HUES6 (cell line): ENCODE measurements around the gene SHD.
"Not testable (repeated sequence)": the region's sequence is repeated elsewhere in the genome, so short reads cannot be mapped to it uniquely, and the experiment has no call there.

Experiments used
- H3K27ac ChIP-seq: 2 replicates; pipeline ENCODE4 v1.7.0; 2013; ENCODE audit warnings: low read depth, mild to moderate bottlenecking, low read length, inconsistent platforms
- H3K27me3 ChIP-seq: 2 replicates; pipeline ENCODE4 v1.6.1; 2013; ENCODE audit warnings: low read length; ENCODE audit not compliant: control insufficient read depth, insufficient read depth
- H3K36me3 ChIP-seq: 2 replicates; pipeline ENCODE4 v1.6.1; 2013; ENCODE audit warnings: low read length; ENCODE audit not compliant: control insufficient read depth, insufficient read depth
- H3K4me1 ChIP-seq: 2 replicates; pipeline ENCODE4 v1.6.1; 2013; ENCODE audit warnings: low read length; ENCODE audit not compliant: control insufficient read depth, insufficient read depth
- H3K4me3 ChIP-seq: 2 replicates; pipeline ENCODE4 v1.5.1; 2013; ENCODE audit warnings: low read depth, low read length
- H3K9ac ChIP-seq: one replicate; pipeline ENCODE4 v1.6.1; 2013; ENCODE audit warnings: mild to moderate bottlenecking, low read length
- H3K9me3 ChIP-seq: 2 replicates; pipeline ENCODE4 v1.6.1; 2013; ENCODE audit warnings: low read depth, low read length; ENCODE audit not compliant: control insufficient read depth, insufficient read depth

Gene SHD

GRCh38 chr19:4320419-4320818 lies 41.4 kb downstream of the SHD start:
- Histone ChIP-seq H3K36me3 (peaks cover 34% of the 10 kb centered on the region), H3K9ac (no peak overlapping the region), H3K4me1 (no peaks in the 10 kb centered on the region), H3K9me3 (0 out of 2 replicates have a peak, but pooled peaks cover 5% of the 10 kb centered on the region), H3K4me3 (no peak overlapping the region), H3K27ac (no peak overlapping the region), H3K27me3 (no peaks in the 10 kb centered on the region)

GRCh38 chr19:4322942-4323665 lies 44.0 kb downstream of the SHD start:
- peaks cover 22% of the 10 kb centered on the region for H3K36me3 ChIP-seq
- H3K9ac ChIP-seq: no peak overlapping the region
- H3K4me1 ChIP-seq: 0 out of 2 replicates have a peak, but pooled peaks cover 3% of the 10 kb centered on the region
- H3K27me3 ChIP-seq: no peaks in the 10 kb centered on the region
- no peak overlapping the region for H3K4me3 ChIP-seq
- no peak overlapping the region for H3K27ac ChIP-seq
- H3K9me3 ChIP-seq: 0 out of 2 replicates have a peak, but pooled peaks cover 5% of the 10 kb centered on the region

- H3K9me3 ChIP-seq: 0 out of 2 replicates have a peak, but pooled peaks cover 5% of the 10 kb centered on the region
- H3K27ac ChIP-seq: no peak overlapping the region
- no peak overlapping the region for H3K9ac ChIP-seq
- H3K4me1 ChIP-seq: 0 out of 2 replicates have a peak, but pooled peaks cover 3% of the 10 kb centered on the region
- H3K36me3 ChIP-seq: peaks cover 16% of the 10 kb centered on the region
- H3K27me3 ChIP-seq: no peaks in the 10 kb centered on the region
- no peak overlapping the region for H3K4me3 ChIP-seq
Observed at GRCh38 chr19:4323692-4324091, 44.6 kb downstream of the SHD start.

- Histone ChIP-seq H3K9me3 (0 out of 2 replicates have a peak, but pooled peaks cover 4% of the 10 kb centered on the region), H3K4me3 (no peak overlapping the region), H3K27ac (no peak overlapping the region), H3K9ac (no peak overlapping the region), H3K4me1 (0 out of 2 replicates have a peak, but pooled peaks cover 3% of the 10 kb centered on the region), H3K36me3 (peaks cover 12% of the 10 kb centered on the region; the same call in 1 of the 2 replicates), H3K27me3 (no peaks in the 10 kb centered on the region)
Observed at GRCh38 chr19:4324228-4324627, 45.2 kb downstream of the SHD start.

- Histone ChIP-seq H3K9ac (no peak overlapping the region), H3K27ac (no peak overlapping the region), H3K27me3 (no peaks in the 10 kb centered on the region), H3K9me3 (no peaks in the 10 kb centered on the region), H3K4me1 (0 out of 2 replicates have a peak, but pooled peaks cover 3% of the 10 kb centered on the region), H3K36me3 (peaks cover 12% of the 10 kb centered on the region; the same call in 1 of the 2 replicates), H3K4me3 (peak overlapping the region; percentile 66)
Observed at GRCh38 chr19:4326215-4326836, 47.3 kb downstream of the SHD start.

- Histone ChIP-seq H3K36me3 (peaks cover 12% of the 10 kb centered on the region; the same call in 1 of the 2 replicates), H3K27me3 (no peaks in the 10 kb centered on the region), H3K4me3 (peak overlapping the region; percentile 66), H3K9ac (peak overlapping the region; percentile 76), H3K4me1 (0 out of 2 replicates have a peak, but pooled peaks cover 3% of the 10 kb centered on the region), H3K9me3 (no peaks in the 10 kb centered on the region), H3K27ac (no peak overlapping the region)
Observed at GRCh38 chr19:4326837-4327251, 47.8 kb downstream of the SHD start.

- H3K9me3 ChIP-seq: no peaks in the 10 kb centered on the region
- peak overlapping the region; percentile 66 for H3K4me3 ChIP-seq
- H3K27me3 ChIP-seq: no peaks in the 10 kb centered on the region
- H3K9ac ChIP-seq: peak overlapping the region; percentile 76
- H3K36me3 ChIP-seq: peaks cover 12% of the 10 kb centered on the region; the same call in 1 of the 2 replicates
- H3K27ac ChIP-seq: no peak overlapping the region
- H3K4me1 ChIP-seq: 0 out of 2 replicates have a peak, but pooled peaks cover 3% of the 10 kb centered on the region
Observed at GRCh38 chr19:4327252-4327876, 48.3 kb downstream of the SHD start.

- H3K27ac ChIP-seq: no peak overlapping the region
- peak overlapping the region; percentile 34 for H3K9ac ChIP-seq
- peaks cover 11% of the 10 kb centered on the region; the same call in 1 of the 2 replicates for H3K36me3 ChIP-seq
- H3K4me1 ChIP-seq: 0 out of 2 replicates have a peak, but pooled peaks cover 3% of the 10 kb centered on the region
- H3K27me3 ChIP-seq: no peaks in the 10 kb centered on the region
- H3K9me3 ChIP-seq: no peaks in the 10 kb centered on the region
- H3K4me3 ChIP-seq: peak overlapping the region; percentile 66
Observed at GRCh38 chr19:4327877-4328242, 48.8 kb downstream of the SHD start.

- Histone ChIP-seq H3K9ac (peak overlapping the region; percentile 64), H3K27me3 (no peaks in the 10 kb centered on the region), H3K4me1 (0 out of 2 replicates have a peak, but pooled peaks cover 3% of the 10 kb centered on the region), H3K27ac (no peak overlapping the region), H3K4me3 (peak overlapping the region; percentile 89), H3K36me3 (peaks cover 7% of the 10 kb centered on the region; the same call in 1 of the 2 replicates), H3K9me3 (no peaks in the 10 kb centered on the region)
Observed at GRCh38 chr19:4328243-4328990, 49.4 kb downstream of the SHD start.

GRCh38 chr19:4328991-4329681 lies 50.1 kb downstream of the SHD start:
- peak overlapping the region; percentile 89 for H3K4me3 ChIP-seq
- not testable (repeated sequence) for H3K27me3 ChIP-seq, H3K4me1 ChIP-seq, H3K27ac ChIP-seq, H3K36me3 ChIP-seq, H3K9me3 ChIP-seq
- peak overlapping the region; percentile 64 for H3K9ac ChIP-seq
